ENCODE measurements around the gene SIK3. TPM values are rescaled to one million over a fixed set of nuclear protein-coding genes. Genes with fewer than 3 reads are reported as not detected.

Gene SIK3
- total RNA-seq, 1 experiment from 2014 or later = 31.4 TPM

GRCh38 chr11:116828632-116829524 lies 269.4 kb downstream of the SIK3 start:
- Mint-ChIP-seq H3K27me3 (ENCODE audit: low read depth) (peaks cover 19% of the 10 kb centered on the region), H3K9me3 (peaks cover 3 to 5% of the 10 kb centered on the region in 2 experiments; a peak in 3 of 5 replicates), H3K4me3 (no peak overlapping the region), H3K4me1 (peaks cover under 1 to 8% of the 10 kb centered on the region in 2 experiments), H3K36me3 (ENCODE audit: insufficient read depth in 1 of 3, low read depth in 3 of 3) (no peaks in the 10 kb centered on the region), H3K27ac (no peak overlapping the region)
- Histone ChIP-seq H3K79me1 (ENCODE audit: insufficient read depth, low read depth, low read length, poor library complexity, severe bottlenecking) (no peaks in the 10 kb centered on the region), H4K5ac (ENCODE audit: insufficient read length, low read depth, low read length) (no peak overlapping the region), H3K14ac (ENCODE audit: insufficient read depth, low read length) (no peak overlapping the region; the same call in 1 of the 2 replicates), H3K9me3 (ENCODE audit: control insufficient read depth, low read depth, low read length) (no peaks in the 10 kb centered on the region), H4K8ac (replicated peaks; ENCODE audit: insufficient read length, low read depth, low read length) (no peak overlapping the region), H3K4ac (ENCODE audit: low read depth, low read length) (no peak overlapping the region), H2AFZ (ENCODE audit: low read length) (no peak overlapping the region), H3K23me2 (ENCODE audit: insufficient read length, low read depth, low read length, poor library complexity, severe bottlenecking) (no peaks in the 10 kb centered on the region), H3K18ac (ENCODE audit: insufficient read length, low read depth, low read length) (no peak overlapping the region), H3T11ph (ENCODE audit: low read length) (no peak overlapping the region), H2BK15ac (ENCODE audit: low read depth, low read length) (no peak overlapping the region), H3K27me3 (ENCODE audit: insufficient read depth, low read length) (no peaks in the 10 kb centered on the region), H2BK5ac (ENCODE audit: insufficient read length, low read length) (no peak overlapping the region), H3K27ac (ENCODE audit: insufficient read length, low read depth, low read length) (no peak overlapping the region), H2BK120ac (ENCODE audit: low read depth, low read length, poor library complexity, severe bottlenecking) (no peak overlapping the region), H4K91ac (ENCODE audit: insufficient read length, low read depth, low read length) (no peak overlapping the region), H3K4me2 (ENCODE audit: insufficient read depth, insufficient read length, low read length) (no peak overlapping the region), H3K79me2 (ENCODE audit: insufficient read depth, low read length) (no peaks in the 10 kb centered on the region), H2AK5ac (ENCODE audit: insufficient read length, low read length) (no peak overlapping the region), H3K56ac (ENCODE audit: insufficient read length, low read depth, low read length) (no peak overlapping the region), H2BK20ac (ENCODE audit: low read depth, low read length, poor library complexity, severe bottlenecking) (no peak overlapping the region), H2BK12ac (ENCODE audit: insufficient read length, low read depth, low read length) (no peak overlapping the region), H3K9ac (ENCODE audit: extremely low read depth, insufficient read length, low read length) (no peak overlapping the region), H4K20me1 (ENCODE audit: control insufficient read depth, insufficient read depth, insufficient read length) (no peaks in the 10 kb centered on the region), H3K4me1 (ENCODE audit: insufficient read depth, low read length) (no peaks in the 10 kb centered on the region), H3K23ac (ENCODE audit: insufficient read length, low read depth, low read length) (no peak overlapping the region)
- TF ChIP-seq CTCF (conservative IDR thresholded peaks at IDR 0.05) = no peak
- WGBS (ENCODE audit: extremely low coverage, insufficient read length, low lambda C conversion rate) = no CpG with 5 or more reads among the region's 16 CpGs
- no peak for DNase-seq
